NT2/D1 (cell line): ENCODE measurements around the gene SLC25A21.

Experiments
- DNase-seq: peaks from one replicate; pipeline ENCODE4 v3.0.0-alpha.2; 2011; ENCODE audit warnings: low read depth, low spot score
- H3K27me3 ChIP-seq: 2 replicates; pipeline ENCODE4 v1.6.0; 2011; ENCODE audit warnings: mild to moderate bottlenecking; ENCODE audit not compliant: insufficient read length, insufficient read depth
- H3K36me3 ChIP-seq: 2 replicates; pipeline ENCODE4 v1.6.1; 2011; ENCODE audit warnings: mild to moderate bottlenecking, low read length, mixed read lengths; ENCODE audit not compliant: insufficient read depth, insufficient read length
- H3K4me1 ChIP-seq: 2 replicates; pipeline ENCODE4 v1.5.1; 2011; ENCODE audit not compliant: insufficient read depth, insufficient read length
- H3K4me3 ChIP-seq: 2 replicates; pipeline ENCODE4 v1.5.1; 2011; ENCODE audit warnings: low read depth; ENCODE audit not compliant: insufficient read length
- H3K9ac ChIP-seq: 2 replicates; pipeline ENCODE4 v1.6.0; 2011; ENCODE audit warnings: low read depth; ENCODE audit not compliant: insufficient read length
- H3K9me3 ChIP-seq: 2 replicates; pipeline ENCODE4 v1.5.1; 2011; ENCODE audit warnings: mild to moderate bottlenecking, low read length; ENCODE audit not compliant: insufficient read depth
- SUZ12 ChIP-seq: IDR thresholded peaks from 2 replicates; pipeline ENCODE4 v1.6.1; 2011; ENCODE audit not compliant: insufficient read length, insufficient read depth; ENCODE audit errors: extremely low read depth
- YY1 ChIP-seq: IDR thresholded peaks from 2 replicates; pipeline ENCODE4 v1.6.1; 2011; ENCODE audit not compliant: insufficient read length, insufficient read depth
- ZNF274 ChIP-seq: IDR thresholded peaks from 2 replicates; pipeline ENCODE4 v1.6.1; 2011; ENCODE audit warnings: mild to moderate bottlenecking, low read depth, low read length

Gene SLC25A21

GRCh38 chr14:37048666-37049071 is 123.7 kb downstream of the SLC25A21 start:
- Histone ChIP-seq H3K9me3 (no peaks in the 10 kb centered on the region), H3K4me3 (no peak overlapping the region), H3K9ac (no peak overlapping the region), H3K27me3 (no peaks in the 10 kb centered on the region), H3K36me3 (no peaks in the 10 kb centered on the region), H3K4me1 (no peaks in the 10 kb centered on the region)
- no peak for DNase-seq
- TF ChIP-seq YY1 = no peak
- TF ChIP-seq ZNF274 = no peak
- TF ChIP-seq SUZ12 = no peak

GRCh38 chr14:37047996-37048395 is 124.4 kb downstream of the SLC25A21 start:
- no peaks in the 10 kb centered on the region for H3K36me3 ChIP-seq
- no peaks in the 10 kb centered on the region for H3K9me3 ChIP-seq
- no peaks in the 10 kb centered on the region for H3K27me3 ChIP-seq
- DNase-seq = no peak
- no peak overlapping the region for H3K9ac ChIP-seq
- no peaks in the 10 kb centered on the region for H3K4me1 ChIP-seq
- H3K4me3 ChIP-seq = no peak overlapping the region
- TF ChIP-seq YY1 (no peak), SUZ12 (no peak), ZNF274 (no peak)

- no peak for DNase-seq
- TF ChIP-seq SUZ12 (no peak), YY1 (no peak), ZNF274 (no peak)
- Histone ChIP-seq H3K4me3 (no peak overlapping the region), H3K4me1 (no peaks in the 10 kb centered on the region), H3K9me3 (no peaks in the 10 kb centered on the region), H3K36me3 (no peaks in the 10 kb centered on the region), H3K9ac (no peak overlapping the region), H3K27me3 (no peaks in the 10 kb centered on the region)
Measured at GRCh38 chr14:37047226-37047625, 125.2 kb downstream of the SLC25A21 start.

GRCh38 chr14:37046815-37047214 is 125.6 kb downstream of the SLC25A21 start:
- H3K4me1 ChIP-seq = no peaks in the 10 kb centered on the region
- no peak for TF ChIP-seq SUZ12
- no peak for TF ChIP-seq ZNF274
- no peak for TF ChIP-seq YY1
- H3K9ac ChIP-seq = no peak overlapping the region
- H3K36me3 ChIP-seq = no peaks in the 10 kb centered on the region
- H3K27me3 ChIP-seq = no peaks in the 10 kb centered on the region
- H3K4me3 ChIP-seq = no peak overlapping the region
- no peak for DNase-seq
- no peaks in the 10 kb centered on the region for H3K9me3 ChIP-seq

- Histone ChIP-seq H3K4me3 (no peak overlapping the region), H3K36me3 (no peaks in the 10 kb centered on the region), H3K4me1 (no peaks in the 10 kb centered on the region), H3K9ac (no peak overlapping the region), H3K27me3 (no peaks in the 10 kb centered on the region), H3K9me3 (no peaks in the 10 kb centered on the region)
- no peak for TF ChIP-seq SUZ12
- TF ChIP-seq YY1 = no peak
- no peak for TF ChIP-seq ZNF274
- DNase-seq = no peak
Measured at GRCh38 chr14:37045340-37046061, 126.9 kb downstream of the SLC25A21 start.

- TF ChIP-seq ZNF274 = no peak
- TF ChIP-seq YY1 = no peak
- no peak for TF ChIP-seq SUZ12
- Histone ChIP-seq H3K9ac (no peak overlapping the region), H3K4me3 (no peak overlapping the region), H3K27me3 (no peaks in the 10 kb centered on the region), H3K36me3 (no peaks in the 10 kb centered on the region), H3K9me3 (no peaks in the 10 kb centered on the region), H3K4me1 (no peaks in the 10 kb centered on the region)
- DNase-seq = no peak
Measured at GRCh38 chr14:37037636-37038387, 134.6 kb downstream of the SLC25A21 start.

- Histone ChIP-seq H3K9ac (no peak overlapping the region), H3K4me1 (no peaks in the 10 kb centered on the region), H3K9me3 (no peaks in the 10 kb centered on the region), H3K27me3 (no peaks in the 10 kb centered on the region), H3K4me3 (no peak overlapping the region), H3K36me3 (no peaks in the 10 kb centered on the region)
- no peak for TF ChIP-seq ZNF274
- TF ChIP-seq SUZ12 = no peak
- no peak for TF ChIP-seq YY1
- DNase-seq = no peak
Measured at GRCh38 chr14:37036669-37037341, 135.6 kb downstream of the SLC25A21 start.
